ENCODE data around the gene ALK. TPM values are rescaled to one million over a fixed set of nuclear protein-coding genes. Genes with fewer than 3 reads are reported as not detected.

Gene ALK
- total RNA-seq, 1 experiment from 2014 or later: not detected

DNA sequence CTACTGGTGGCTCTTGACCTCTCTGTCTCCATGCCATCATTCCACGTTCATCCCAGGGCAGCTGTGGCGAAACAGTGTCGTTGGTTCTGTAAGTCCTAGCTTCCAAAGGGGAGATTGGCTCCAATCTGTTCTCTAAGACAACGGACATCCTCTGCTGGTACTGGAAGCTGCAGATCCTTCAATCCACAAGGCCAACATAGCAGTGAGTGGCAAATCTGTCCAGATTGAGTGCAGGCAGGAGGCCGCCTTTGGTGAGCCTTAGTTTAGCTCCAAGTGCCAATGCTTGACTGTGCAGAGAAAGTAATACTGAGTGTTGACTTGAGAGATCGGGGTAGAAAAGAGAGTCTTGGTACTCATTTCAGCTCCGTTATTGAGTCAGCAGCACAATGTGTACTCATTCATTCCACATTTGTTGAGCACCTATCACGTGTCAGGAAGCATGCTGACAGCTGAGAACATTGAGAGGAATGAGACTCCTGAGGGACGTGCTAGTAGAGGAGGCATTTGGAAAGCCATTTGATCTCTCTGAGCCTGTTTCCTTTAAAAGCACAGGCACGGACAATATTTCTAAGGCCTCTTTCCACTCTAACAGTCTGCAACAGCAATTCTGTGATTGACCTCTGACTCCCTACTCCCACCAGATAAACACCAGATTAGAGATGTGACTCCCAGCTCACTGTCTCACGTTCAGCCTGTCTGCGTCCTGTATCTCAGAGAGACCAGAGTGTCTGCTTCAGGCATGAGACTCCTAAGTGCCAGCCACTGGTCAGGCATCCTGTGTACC lies 500.2 kb downstream of the ALK start:
- Histone ChIP-seq H3K23me2 (ENCODE audit: insufficient read length, low read depth, low read length, poor library complexity, severe bottlenecking) (no peaks in the 10 kb centered on the region), H3K56ac (ENCODE audit: insufficient read length, low read depth, low read length) (no peak overlapping the region), H3K9me3 (ENCODE audit: control insufficient read depth, low read depth, low read length) (no peaks in the 10 kb centered on the region), H3K79me2 (ENCODE audit: insufficient read depth, low read length) (no peaks in the 10 kb centered on the region), H2BK12ac (ENCODE audit: insufficient read length, low read depth, low read length) (no peak overlapping the region), H2BK120ac (ENCODE audit: low read depth, low read length, poor library complexity, severe bottlenecking) (no peak overlapping the region), H2BK15ac (ENCODE audit: low read depth, low read length) (no peak overlapping the region), H4K8ac (replicated peaks; ENCODE audit: insufficient read length, low read depth, low read length) (no peak overlapping the region), H2BK20ac (ENCODE audit: low read depth, low read length, poor library complexity, severe bottlenecking) (no peak overlapping the region), H2AFZ (ENCODE audit: low read length) (no peak overlapping the region), H3K79me1 (ENCODE audit: insufficient read depth, low read depth, low read length, poor library complexity, severe bottlenecking) (no peaks in the 10 kb centered on the region), H3K23ac (ENCODE audit: insufficient read length, low read depth, low read length) (no peak overlapping the region), H3K14ac (ENCODE audit: insufficient read depth, low read length) (no peak overlapping the region), H3K18ac (ENCODE audit: insufficient read length, low read depth, low read length) (no peak overlapping the region), H3K27ac (ENCODE audit: insufficient read length, low read depth, low read length) (no peak overlapping the region), H2BK5ac (ENCODE audit: insufficient read length, low read length) (no peak overlapping the region), H4K91ac (ENCODE audit: insufficient read length, low read depth, low read length) (no peak overlapping the region), H3K4me2 (ENCODE audit: insufficient read depth, insufficient read length, low read length) (no peak overlapping the region), H2AK5ac (ENCODE audit: insufficient read length, low read length) (no peak overlapping the region), H4K20me1 (ENCODE audit: control insufficient read depth, insufficient read depth, insufficient read length) (no peaks in the 10 kb centered on the region), H3T11ph (ENCODE audit: low read length) (no peak overlapping the region), H4K5ac (ENCODE audit: insufficient read length, low read depth, low read length) (no peak overlapping the region), H3K4me1 (ENCODE audit: insufficient read depth, low read length) (peaks cover 6% of the 10 kb centered on the region; the same call in 1 of the 2 replicates), H3K9ac (ENCODE audit: extremely low read depth, insufficient read length, low read length) (no peak overlapping the region), H3K4ac (ENCODE audit: low read depth, low read length) (no peak overlapping the region), H3K27me3 (ENCODE audit: insufficient read depth, low read length) (no peaks in the 10 kb centered on the region)
- peaks cover 6% of the 10 kb centered on the region for H3K27me3 Mint-ChIP-seq (ENCODE audit: low read depth)
- H3K9me3 Mint-ChIP-seq: no peaks in the 10 kb centered on the region; a peak in 1 of 5 replicates
- H3K4me1 Mint-ChIP-seq: peaks cover 7 to 21% of the 10 kb centered on the region in 2 experiments
- TF ChIP-seq, protein P1, sequence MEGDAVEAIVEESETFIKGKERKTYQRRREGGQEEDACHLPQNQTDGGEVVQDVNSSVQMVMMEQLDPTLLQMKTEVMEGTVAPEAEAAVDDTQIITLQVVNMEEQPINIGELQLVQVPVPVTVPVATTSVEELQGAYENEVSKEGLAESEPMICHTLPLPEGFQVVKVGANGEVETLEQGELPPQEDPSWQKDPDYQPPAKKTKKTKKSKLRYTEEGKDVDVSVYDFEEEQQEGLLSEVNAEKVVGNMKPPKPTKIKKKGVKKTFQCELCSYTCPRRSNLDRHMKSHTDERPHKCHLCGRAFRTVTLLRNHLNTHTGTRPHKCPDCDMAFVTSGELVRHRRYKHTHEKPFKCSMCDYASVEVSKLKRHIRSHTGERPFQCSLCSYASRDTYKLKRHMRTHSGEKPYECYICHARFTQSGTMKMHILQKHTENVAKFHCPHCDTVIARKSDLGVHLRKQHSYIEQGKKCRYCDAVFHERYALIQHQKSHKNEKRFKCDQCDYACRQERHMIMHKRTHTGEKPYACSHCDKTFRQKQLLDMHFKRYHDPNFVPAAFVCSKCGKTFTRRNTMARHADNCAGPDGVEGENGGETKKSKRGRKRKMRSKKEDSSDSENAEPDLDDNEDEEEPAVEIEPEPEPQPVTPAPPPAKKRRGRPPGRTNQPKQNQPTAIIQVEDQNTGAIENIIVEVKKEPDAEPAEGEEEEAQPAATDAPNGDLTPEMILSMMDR (conservative IDR thresholded peaks at IDR 0.05): no peak
- no peaks in the 10 kb centered on the region for H3K36me3 Mint-ChIP-seq (ENCODE audit: insufficient read depth in 1 of 3, low read depth in 3 of 3)
- no CpG with 5 or more reads among the region's 12 CpGs for WGBS (ENCODE audit: extremely low coverage, insufficient read length, low lambda C conversion rate)
- no peak overlapping the region for H3K27ac Mint-ChIP-seq
- no peak for DNase-seq
- no peak overlapping the region for H3K4me3 Mint-ChIP-seq
